GM23338 (cell line): ENCODE results near the gene TIMM17A. TPM values are rescaled to one million over a fixed set of nuclear protein-coding genes. Genes with fewer than 3 reads are reported as not detected.

Source experiments
- ATAC-seq: fragments of 200-7000 bp; cut with Tn5 transposase; 3 replicates; pipeline ENCODE4 v1.9.1; 2020
- DNase-seq: peaks from one replicate; pipeline ENCODE4 v3.0.0-alpha.2; 2015; ENCODE audit warnings: low spot score
- H2AFZ ChIP-seq: fragments of 200-600 bp; sonication (generic); 2 replicates; pipeline ENCODE4 v1.8.0; 2016; ENCODE audit warnings: antibody characterized with exemption, mild to moderate bottlenecking, moderate library complexity
- H3F3A ChIP-seq: fragments of 200-600 bp; sonication (generic); replicated peaks from 2 replicates; pipeline ENCODE4 v1.8.0; 2017; ENCODE audit warnings: antibody characterized with exemption, mixed run types, low read depth
- H3K27ac ChIP-seq: fragments of 200-600 bp; sonication (generic); 2 replicates; pipeline ENCODE4 v1.6.1; 2016; ENCODE audit warnings: low read depth
- H3K27me3 ChIP-seq: fragments of 200-600 bp; sonication (generic); 2 replicates; pipeline ENCODE4 v1.8.0; 2016; ENCODE audit warnings: mild to moderate bottlenecking, mixed run types, moderate library complexity; ENCODE audit not compliant: insufficient read depth
- H3K36me3 ChIP-seq: fragments of 200-600 bp; sonication (generic); 2 replicates; pipeline ENCODE4 v1.8.0; 2016; ENCODE audit warnings: mild to moderate bottlenecking; ENCODE audit not compliant: insufficient read depth
- H3K4me1 ChIP-seq: fragments of 200-600 bp; sonication (generic); 2 replicates; pipeline ENCODE4 v1.8.0; 2016; ENCODE audit warnings: mild to moderate bottlenecking, moderate library complexity; ENCODE audit not compliant: insufficient read depth
- H3K4me2 ChIP-seq: fragments of 200-600 bp; sonication (generic); 2 replicates; pipeline ENCODE4 v1.7.1; 2017; ENCODE audit warnings: mixed run types
- H3K4me3 ChIP-seq: fragments of 200-600 bp; sonication (generic); 2 replicates; pipeline ENCODE4 v1.6.1; 2016; ENCODE audit warnings: mixed run types
- H3K79me2 ChIP-seq: fragments of 200-600 bp; sonication (generic); replicated peaks from 2 replicates; pipeline ENCODE4 v1.8.0; 2017; ENCODE audit warnings: mild to moderate bottlenecking; ENCODE audit not compliant: insufficient read depth
- H3K9me2 ChIP-seq: fragments of 200-600 bp; sonication (generic); 2 replicates; pipeline ENCODE4 v1.8.0; 2017; ENCODE audit not compliant: insufficient read depth
- H4K20me1 ChIP-seq: fragments of 200-600 bp; sonication (generic); replicated peaks from 2 replicates; pipeline ENCODE4 v1.8.0; 2017; ENCODE audit warnings: mild to moderate bottlenecking; ENCODE audit not compliant: insufficient read depth
- H3K27ac Mint-ChIP-seq: 2 replicates; pipeline ENCODE4 v1.8.0; 2020; ENCODE audit warnings: inconsistent platforms, mild to moderate bottlenecking, moderate library complexity, mixed read lengths
- H3K27me3 Mint-ChIP-seq: 3 replicates; pipeline ENCODE4 v1.8.0; 2022; ENCODE audit warnings: low read depth, mild to moderate bottlenecking, moderate library complexity, mixed read lengths, inconsistent platforms; ENCODE audit not compliant: insufficient read depth, poor library complexity
- H3K36me3 Mint-ChIP-seq: 3 replicates; pipeline ENCODE4 v1.8.0; 2021; ENCODE audit warnings: low read depth, mild to moderate bottlenecking, inconsistent platforms, moderate library complexity, mixed read lengths
- H3K4me1 Mint-ChIP-seq: 3 replicates; pipeline ENCODE4 v1.8.0; 2020; ENCODE audit warnings: mild to moderate bottlenecking, inconsistent platforms, mixed read lengths
- H3K4me3 Mint-ChIP-seq: 3 replicates; pipeline ENCODE4 v1.8.0; 2021; ENCODE audit warnings: moderate library complexity, mild to moderate bottlenecking, inconsistent platforms, mixed read lengths
- H3K9me3 Mint-ChIP-seq: 3 replicates; pipeline ENCODE4 v1.8.0; 2020; ENCODE audit warnings: moderate library complexity, mild to moderate bottlenecking, inconsistent platforms, mixed read lengths
- CREB1 ChIP-seq: fragments of 250-450 bp; sonication (Bioruptor Pico); IDR thresholded peaks from 2 replicates; pipeline ENCODE4 v1.5.0; 2020; ENCODE audit warnings: low read depth, mild to moderate bottlenecking, moderate library complexity
- EZH2 ChIP-seq: fragments of 200-600 bp; sonication (generic); IDR thresholded peaks from one replicate; pipeline ENCODE4 v1.8.0; 2017; ENCODE audit warnings: antibody characterized with exemption, mild to moderate bottlenecking, low read depth; ENCODE audit not compliant: unreplicated experiment
- EZH2phosphoT487 ChIP-seq: fragments of 200-600 bp; sonication (generic); IDR thresholded peaks from one replicate; pipeline ENCODE4 v1.8.1; 2018; ENCODE audit warnings: antibody characterized with exemption; ENCODE audit not compliant: unreplicated experiment
- JUNB ChIP-seq: IDR thresholded peaks from one replicate; pipeline ENCODE4 v1.6.1; 2016; ENCODE audit warnings: antibody characterized with exemption; ENCODE audit not compliant: unreplicated experiment
- NANOG ChIP-seq: IDR thresholded peaks from 2 replicates; pipeline ENCODE4 v1.6.1; 2016; ENCODE audit warnings: antibody characterized with exemption, borderline replicate concordance
- POLR2AphosphoS5 ChIP-seq: IDR thresholded peaks from 2 replicates; pipeline ENCODE4 v1.6.1; 2016; ENCODE audit warnings: antibody characterized with exemption, low read depth
- STAT1 ChIP-seq: IDR thresholded peaks from one replicate; pipeline ENCODE4 v1.6.1; 2016; ENCODE audit warnings: antibody characterized with exemption; ENCODE audit not compliant: unreplicated experiment
- ZNF114 ChIP-seq: fragments of 250-450 bp; sonication (Bioruptor Pico); IDR thresholded peaks from 2 replicates; pipeline ENCODE4 v1.5.0; 2020; ENCODE audit warnings: mild to moderate bottlenecking, moderate library complexity
- ZNF331 ChIP-seq: fragments of 250-450 bp; sonication (Bioruptor Pico); IDR thresholded peaks from 2 replicates; pipeline ENCODE4 v1.5.0; 2020; ENCODE audit warnings: low read depth, mild to moderate bottlenecking, moderate library complexity
- ZNF462 ChIP-seq: fragments of 250-450 bp; sonication (Bioruptor Pico); IDR thresholded peaks from 2 replicates; pipeline ENCODE4 v1.5.0; 2020; ENCODE audit warnings: mild to moderate bottlenecking, moderate library complexity
- polyA plus RNA-seq: library from polyadenylated mRNA; unstranded; fragments of >200 nt; fragmentation: Nextera tagmentation; extraction: Ambion mirVana; gene quantifications from 2 replicates; pipeline ENCODE4 v1.2.1, GENCODE V29; 2016
- total RNA-seq: library from RNA; depleted of rRNA; stranded (reverse); fragments of >200 nt; shearing (Covaris generic); gene quantifications from 2 replicates; pipeline ENCODE4 v1.2.3, GENCODE V29; 2014

Gene TIMM17A
- total and polyA plus RNA-seq, 2 experiments from 2014 or later: 38.5 to 60.0 TPM

- Mint-ChIP-seq H3K27me3 (peaks cover 2% of the 10 kb centered on the region), H3K27ac (no peak overlapping the region), H3K4me1 (peaks cover 10% of the 10 kb centered on the region), H3K36me3 (no peaks in the 10 kb centered on the region), H3K9me3 (no peaks in the 10 kb centered on the region), H3K4me3 (no peak overlapping the region)
- peaks cover 4% of the 10 kb centered on the region; the same call in 1 of the 2 replicates for H3K4me1 ChIP-seq
- no peaks in the 10 kb centered on the region for H3K79me2 ChIP-seq
- ATAC-seq (no peak), DNase-seq (no peak)
- H3K27ac ChIP-seq: no peak overlapping the region
- no peak overlapping the region for H3K4me3 ChIP-seq
- TF ChIP-seq STAT1 (no peak), NANOG (no peak), CREB1 (no peak), ZNF462 (CRISPR knock-in tag) (no peak), JUNB (no peak), EZH2phosphoT487 (no peak), POLR2AphosphoS5 (no peak)
- H3K9me2 ChIP-seq: no peaks in the 10 kb centered on the region
- peaks cover 8% of the 10 kb centered on the region; the same call in 1 of the 2 replicates for H3F3A ChIP-seq
- no peak overlapping the region for H2AFZ ChIP-seq
- no peak overlapping the region for H3K4me2 ChIP-seq
- no peaks in the 10 kb centered on the region for H3K36me3 ChIP-seq
- no peaks in the 10 kb centered on the region for H4K20me1 ChIP-seq
- H3K27me3 ChIP-seq: no peaks in the 10 kb centered on the region
Measured at GRCh38 chr1:201939148-201939547, 16.2 kb upstream of the TIMM17A start.

GRCh38 chr1:201939574-201939973, 15.7 kb upstream of the TIMM17A start:
- ATAC-seq: no peak
- Mint-ChIP-seq H3K4me1 (peaks cover 10% of the 10 kb centered on the region), H3K27me3 (peaks cover 2% of the 10 kb centered on the region), H3K27ac (no peak overlapping the region), H3K36me3 (no peaks in the 10 kb centered on the region), H3K4me3 (no peak overlapping the region), H3K9me3 (no peaks in the 10 kb centered on the region)
- peaks cover 4% of the 10 kb centered on the region; the same call in 1 of the 2 replicates for H3K4me1 ChIP-seq
- DNase-seq: no peak
- no peak overlapping the region for H2AFZ ChIP-seq
- H3K27me3 ChIP-seq: no peaks in the 10 kb centered on the region
- H3K4me3 ChIP-seq: no peak overlapping the region
- peaks cover 8% of the 10 kb centered on the region; the same call in 1 of the 2 replicates for H3F3A ChIP-seq
- no peaks in the 10 kb centered on the region for H4K20me1 ChIP-seq
- H3K9me2 ChIP-seq: no peaks in the 10 kb centered on the region
- H3K36me3 ChIP-seq: no peaks in the 10 kb centered on the region
- H3K79me2 ChIP-seq: no peaks in the 10 kb centered on the region
- H3K4me2 ChIP-seq: no peak overlapping the region
- no peak overlapping the region for H3K27ac ChIP-seq
- TF ChIP-seq ZNF331 (CRISPR knock-in tag): no peak
- TF ChIP-seq EZH2phosphoT487: no peak
- no peak for TF ChIP-seq ZNF114 (CRISPR knock-in tag)
- no peak for TF ChIP-seq EZH2
